ENCODE data around the gene ANXA2R. TPM values are rescaled to one million over a fixed set of nuclear protein-coding genes. Genes with fewer than 3 reads are reported as not detected.
"Not testable (repeated sequence)": the region's sequence is repeated elsewhere in the genome, so short reads cannot be mapped to it uniquely, and the experiment has no call there.

ANXA2R gene
- polyA plus RNA-seq, 6 donors from 2014 or later, result 22.2 to 46.4 (median 32.5) TPM

GRCh38 chr5:43068037-43068436, 27.9 kb upstream of the ANXA2R start:
- no peaks in the 10 kb centered on the region for H3K9me3 Mint-ChIP-seq
- ATAC-seq (ENCODE audit: low read depth in 2 of 2), result no peak
- H3K4me1 Mint-ChIP-seq, result peaks cover 31 to 55% (median 47%) of the 10 kb centered on the region in 3 donors
- peak overlapping the region; percentile 96 to 100 (median 98) for H3K4me3 Mint-ChIP-seq
- H3K27ac Mint-ChIP-seq, result peak overlapping the region; percentile 63 to 100 (median 99)
- no peak for DNase-seq
- H3K27me3 Mint-ChIP-seq, result no peaks in the 10 kb centered on the region
- H3K36me3 Mint-ChIP-seq, result peaks cover 9 to 18% of the 10 kb centered on the region in 2 donors

GRCh38 chr5:43066799-43067741, 27.0 kb upstream of the ANXA2R start:
- Mint-ChIP-seq H3K4me1 (peaks cover 27 to 48% (median 46%) of the 10 kb centered on the region in 3 donors), H3K27me3 (no peaks in the 10 kb centered on the region), H3K4me3 (peak overlapping the region; percentile 96 to 100 (median 98)), H3K27ac (peak overlapping the region; percentile 99 to 100 (median 99)), H3K36me3 (peaks cover 9 to 18% of the 10 kb centered on the region in 2 donors), H3K9me3 (no peaks in the 10 kb centered on the region)
- DNase-seq (peak; percentile 88), ATAC-seq (ENCODE audit: low read depth in 2 of 2) (peak; percentile 35 to 47)

- DNase-seq (peak; percentile 79), ATAC-seq (ENCODE audit: low read depth in 2 of 2) (peak; percentile 51 to 52)
- H3K27ac Mint-ChIP-seq, result peak overlapping the region; percentile 99 to 100 (median 99)
- H3K4me3 Mint-ChIP-seq, result peak overlapping the region; percentile 96 to 100 (median 98)
- no peaks in the 10 kb centered on the region for H3K9me3 Mint-ChIP-seq
- peaks cover 27 to 48% (median 47%) of the 10 kb centered on the region in 3 donors for H3K4me1 Mint-ChIP-seq
- H3K36me3 Mint-ChIP-seq, result peaks cover 8 to 18% of the 10 kb centered on the region in 2 donors
- H3K27me3 Mint-ChIP-seq, result no peaks in the 10 kb centered on the region
Measured at GRCh38 chr5:43065948-43066798, 26.1 kb upstream of the ANXA2R start.

GRCh38 chr5:43065387-43065947, 25.3 kb upstream of the ANXA2R start:
- peaks cover 21 to 45% (median 41%) of the 10 kb centered on the region in 3 donors for H3K4me1 Mint-ChIP-seq
- peak overlapping the region; percentile 96 to 100 (median 98) for H3K4me3 Mint-ChIP-seq
- DNase-seq (no peak), ATAC-seq (ENCODE audit: low read depth in 2 of 2) (no peak)
- H3K27me3 Mint-ChIP-seq, result no peaks in the 10 kb centered on the region
- no peaks in the 10 kb centered on the region for H3K9me3 Mint-ChIP-seq
- peaks cover 1 to 11% of the 10 kb centered on the region in 2 donors for H3K36me3 Mint-ChIP-seq
- H3K27ac Mint-ChIP-seq, result peak overlapping the region; percentile 99 to 100 (median 99)

- ATAC-seq (ENCODE audit: low read depth in 2 of 2), result no peak
- Mint-ChIP-seq H3K9me3 (peaks cover 0 to 6% (median 0%) of the 10 kb centered on the region in 7 donors), H3K4me1 (peaks cover 20 to 41% (median 35%) of the 10 kb centered on the region in 3 donors), H3K4me3 (peak overlapping the region in 7 of 8 donors; percentile 42 to 99 (median 96)), H3K27ac (peak overlapping the region in 5 of 6 donors; percentile 96 to 100 (median 99)), H3K27me3 (no peaks in the 10 kb centered on the region), H3K36me3 (peaks cover 0 to 10% of the 10 kb centered on the region in 2 donors)
- DNase-seq, result no peak
Measured at GRCh38 chr5:43063721-43064171, 23.6 kb upstream of the ANXA2R start.

- no peaks in the 10 kb centered on the region for H3K27me3 Mint-ChIP-seq
- peaks cover 0 to 4% of the 10 kb centered on the region in 2 donors for H3K36me3 Mint-ChIP-seq
- peaks cover 0 to 6% (median 0%) of the 10 kb centered on the region in 7 donors for H3K9me3 Mint-ChIP-seq
- H3K27ac Mint-ChIP-seq, result peak overlapping the region in 3 of 6 donors; percentile 59 to 79 (median 70)
- DNase-seq, result no peak
- no peak for ATAC-seq (ENCODE audit: low read depth in 2 of 2)
- H3K4me1 Mint-ChIP-seq, result peaks cover 5 to 21% (median 18%) of the 10 kb centered on the region in 3 donors
- peak overlapping the region in 1 of 8 donors; percentile 66 for H3K4me3 Mint-ChIP-seq
Measured at GRCh38 chr5:43061352-43062075, 21.4 kb upstream of the ANXA2R start.

GRCh38 chr5:43060020-43060419, 19.9 kb upstream of the ANXA2R start:
- not testable (repeated sequence) for H3K27ac Mint-ChIP-seq; H3K9me3 Mint-ChIP-seq; H3K27me3 Mint-ChIP-seq; DNase-seq; ATAC-seq (ENCODE audit: low read depth in 2 of 2); H3K36me3 Mint-ChIP-seq; H3K4me3 Mint-ChIP-seq
- peaks cover 5 to 21% (median 11%) of the 10 kb centered on the region in 3 donors for H3K4me1 Mint-ChIP-seq

- H3K27me3 Mint-ChIP-seq; ATAC-seq (ENCODE audit: low read depth in 2 of 2); DNase-seq; H3K36me3 Mint-ChIP-seq; H3K9me3 Mint-ChIP-seq; H3K4me3 Mint-ChIP-seq; H3K27ac Mint-ChIP-seq; H3K4me1 Mint-ChIP-seq: not testable (repeated sequence)
Measured at GRCh38 chr5:43055098-43055497, 15.0 kb upstream of the ANXA2R start.

- ATAC-seq (ENCODE audit: low read depth in 2 of 2), result no peak
- Mint-ChIP-seq H3K4me1 (peaks cover 0 to 6% (median 0%) of the 10 kb centered on the region in 3 donors), H3K36me3 (peaks cover 0 to 6% of the 10 kb centered on the region in 2 donors), H3K4me3 (no peak overlapping the region), H3K9me3 (peaks cover 0 to 5% (median 0%) of the 10 kb centered on the region in 7 donors), H3K27ac (no peak overlapping the region), H3K27me3 (no peaks in the 10 kb centered on the region)
- DNase-seq, result no peak
Measured at GRCh38 chr5:43051684-43052083, 11.6 kb upstream of the ANXA2R start.

GRCh38 chr5:43050384-43050783, 10.3 kb upstream of the ANXA2R start:
- no peak overlapping the region for H3K27ac Mint-ChIP-seq
- H3K36me3 Mint-ChIP-seq, result peaks cover 0 to 6% of the 10 kb centered on the region in 2 donors
- no peak for ATAC-seq (ENCODE audit: low read depth in 2 of 2)

GRCh38 chr5:43049236-43049635, 9.1 kb upstream of the ANXA2R start:
- Mint-ChIP-seq H3K27me3 (no peaks in the 10 kb centered on the region), H3K4me1 (peaks cover 0 to 18% (median 6%) of the 10 kb centered on the region in 3 donors), H3K27ac (no peak overlapping the region), H3K4me3 (no peak overlapping the region), H3K9me3 (no peaks in the 10 kb centered on the region), H3K36me3 (peaks cover 0 to 6% of the 10 kb centered on the region in 2 donors)
- DNase-seq (no peak), ATAC-seq (ENCODE audit: low read depth in 2 of 2) (no peak)

More at GRCh38 chr5:43050384-43050783, 10.3 kb upstream of the ANXA2R start:
- Mint-ChIP-seq H3K27me3 (no peaks in the 10 kb centered on the region), H3K9me3 (no peaks in the 10 kb centered on the region), H3K4me3 (no peak overlapping the region), H3K4me1 (peaks cover 0 to 9% (median 0%) of the 10 kb centered on the region in 3 donors)
- no peak for DNase-seq

GRCh38 chr5:43046474-43046873, 6.4 kb upstream of the ANXA2R start:
- no peak overlapping the region for H3K4me3 Mint-ChIP-seq
- H3K27ac Mint-ChIP-seq, result no peak overlapping the region
- H3K36me3 Mint-ChIP-seq, result no peaks in the 10 kb centered on the region
- DNase-seq (no peak), ATAC-seq (ENCODE audit: low read depth in 2 of 2) (no peak)
- H3K4me1 Mint-ChIP-seq, result peaks cover 13 to 17% (median 17%) of the 10 kb centered on the region in 3 donors
- H3K27me3 Mint-ChIP-seq, result no peaks in the 10 kb centered on the region
- H3K9me3 Mint-ChIP-seq, result no peaks in the 10 kb centered on the region
